Effector memory CD4-positive, alpha-beta T cell (primary cell): ENCODE data around the gene ATXN7L1.

Source experiments
- DNase-seq, 3 donors: peaks; one replicate each; pipeline ENCODE4 v3.0.0-alpha.2; 2020
- H3K27ac ChIP-seq: 2 replicates; pipeline ENCODE4 v1.7.0; 2013; ENCODE audit warnings: mild to moderate bottlenecking, low read length, moderate library complexity; ENCODE audit not compliant: insufficient read depth, poor library complexity, severe bottlenecking
- H3K27me3 ChIP-seq: replicated peaks from 2 replicates; pipeline ENCODE4 v1.7.0; 2013; ENCODE audit warnings: mild to moderate bottlenecking, low read length; ENCODE audit not compliant: insufficient read depth, control insufficient read depth, poor library complexity, severe bottlenecking
- H3K36me3 ChIP-seq: 2 replicates; pipeline ENCODE4 v1.7.0; 2013; ENCODE audit warnings: mild to moderate bottlenecking, low read length, moderate library complexity; ENCODE audit not compliant: control insufficient read depth, insufficient read depth
- H3K4me1 ChIP-seq: 2 replicates; pipeline ENCODE4 v1.7.0; 2013; ENCODE audit warnings: low read length, mild to moderate bottlenecking; ENCODE audit not compliant: control insufficient read depth, insufficient read depth, poor library complexity, severe bottlenecking
- H3K4me3 ChIP-seq: 2 replicates; pipeline ENCODE4 v1.7.0; 2013; ENCODE audit warnings: low read length, low read depth, mild to moderate bottlenecking; ENCODE audit not compliant: insufficient read depth, poor library complexity, severe bottlenecking
- H3K9me3 ChIP-seq: 2 replicates; pipeline ENCODE4 v1.7.0; 2013; ENCODE audit warnings: mild to moderate bottlenecking, low read length, moderate library complexity; ENCODE audit not compliant: control insufficient read depth

The ATXN7L1 gene

GRCh38 chr7:105782391-105783042 is 93.9 kb downstream of the ATXN7L1 start:
- Histone ChIP-seq H3K4me3 (no peak overlapping the region), H3K9me3 (no peaks in the 10 kb centered on the region), H3K36me3 (no peaks in the 10 kb centered on the region), H3K4me1 (no peaks in the 10 kb centered on the region), H3K27me3 (no peaks in the 10 kb centered on the region), H3K27ac (no peak overlapping the region)
- DNase-seq, result no peak

- DNase-seq, result no peak
- Histone ChIP-seq H3K27me3 (no peaks in the 10 kb centered on the region), H3K27ac (no peak overlapping the region), H3K4me3 (no peak overlapping the region), H3K9me3 (no peaks in the 10 kb centered on the region), H3K36me3 (no peaks in the 10 kb centered on the region), H3K4me1 (no peaks in the 10 kb centered on the region)
These were observed 96.3 kb downstream of the ATXN7L1 start for GRCh38 chr7:105779856-105780780.

- Histone ChIP-seq H3K27ac (no peak overlapping the region), H3K4me1 (no peaks in the 10 kb centered on the region), H3K27me3 (no peaks in the 10 kb centered on the region), H3K9me3 (no peaks in the 10 kb centered on the region), H3K4me3 (no peak overlapping the region), H3K36me3 (no peaks in the 10 kb centered on the region)
- DNase-seq, result no peak
These were observed 97.4 kb downstream of the ATXN7L1 start for GRCh38 chr7:105778956-105779355.

GRCh38 chr7:105776986-105777910 is 99.2 kb downstream of the ATXN7L1 start:
- Histone ChIP-seq H3K27ac (no peak overlapping the region), H3K4me1 (no peaks in the 10 kb centered on the region), H3K36me3 (no peaks in the 10 kb centered on the region), H3K27me3 (no peaks in the 10 kb centered on the region), H3K9me3 (no peaks in the 10 kb centered on the region), H3K4me3 (no peak overlapping the region)
- no peak for DNase-seq

GRCh38 chr7:105776068-105776790 is 100.2 kb downstream of the ATXN7L1 start:
- H3K4me1 ChIP-seq, result no peaks in the 10 kb centered on the region

GRCh38 chr7:105775580-105775979 is 100.8 kb downstream of the ATXN7L1 start:
- DNase-seq, result no peak
- H3K4me1 ChIP-seq, result no peaks in the 10 kb centered on the region
- H3K27ac ChIP-seq, result no peak overlapping the region
- H3K9me3 ChIP-seq, result no peaks in the 10 kb centered on the region
- no peaks in the 10 kb centered on the region for H3K36me3 ChIP-seq
- H3K4me3 ChIP-seq, result no peak overlapping the region
- no peaks in the 10 kb centered on the region for H3K27me3 ChIP-seq

More at GRCh38 chr7:105776068-105776790, 100.2 kb downstream of the ATXN7L1 start:
- H3K27me3 ChIP-seq, result no peaks in the 10 kb centered on the region
- H3K27ac ChIP-seq, result no peak overlapping the region
- no peak overlapping the region for H3K4me3 ChIP-seq
- DNase-seq, result no peak
- no peaks in the 10 kb centered on the region for H3K9me3 ChIP-seq
- H3K36me3 ChIP-seq, result no peaks in the 10 kb centered on the region

GRCh38 chr7:105773030-105773460 is 103.4 kb downstream of the ATXN7L1 start:
- H3K4me1 ChIP-seq, result no peaks in the 10 kb centered on the region
- H3K27ac ChIP-seq, result no peak overlapping the region

GRCh38 chr7:105769901-105770628 is 106.3 kb downstream of the ATXN7L1 start:
- DNase-seq, result no peak
- no peaks in the 10 kb centered on the region for H3K9me3 ChIP-seq
- H3K4me1 ChIP-seq, result no peaks in the 10 kb centered on the region
- no peaks in the 10 kb centered on the region for H3K36me3 ChIP-seq
- H3K4me3 ChIP-seq, result no peak overlapping the region
- H3K27ac ChIP-seq, result no peak overlapping the region
- H3K27me3 ChIP-seq, result no peaks in the 10 kb centered on the region

More at GRCh38 chr7:105773030-105773460, 103.4 kb downstream of the ATXN7L1 start:
- Histone ChIP-seq H3K27me3 (no peaks in the 10 kb centered on the region), H3K4me3 (no peak overlapping the region), H3K36me3 (no peaks in the 10 kb centered on the region), H3K9me3 (no peaks in the 10 kb centered on the region)
- DNase-seq, result no peak
